OCI-LY7 (cell line): Measurements from ENCODE around the gene STAC. TPM values are rescaled to one million over a fixed set of nuclear protein-coding genes. Genes with fewer than 3 reads are reported as not detected.

Experiments used
- BruUV-seq: library from RNA; stranded (reverse); fragments of 400-500 nt; replicated peaks from 2 replicates; lab custom pipeline; 2021; lab: Mats Ljungman, UMichigan
- CTCF ChIA-PET: fragments of 300-600 bp; sonication (Branson Sonifier 250); formaldehyde crosslinking; loops from one replicate; lab custom pipeline; 2022; ENCODE audit warnings: antibody characterized with exemption; ENCODE audit not compliant: unreplicated experiment; lab: Charles Lee
- POLR2A ChIA-PET: fragments of 300-600 bp; sonication (Branson Sonifier 250); formaldehyde crosslinking; loops from one replicate; lab custom pipeline; 2022; ENCODE audit warnings: antibody characterized with exemption; lab: Charles Lee
- DNase-seq: peaks from one replicate; pipeline ENCODE4 v3.0.0-alpha.2; 2015; ENCODE audit warnings: low spot score
- H2AFZ ChIP-seq: fragments of 200-600 bp; sonication (generic), shearing (Covaris generic); 2 replicates; pipeline ENCODE4 v1.6.1; 2014; ENCODE audit warnings: mild to moderate bottlenecking, antibody characterized with exemption, low read length, moderate library complexity
- H3K27ac ChIP-seq: fragments of 200-600 bp; sonication (generic); 2 replicates; pipeline ENCODE4 v1.5.1; 2014; ENCODE audit warnings: mixed run types, low read depth, mild to moderate bottlenecking, moderate library complexity, low read length, inconsistent platforms; ENCODE audit not compliant: poor library complexity, severe bottlenecking
- H3K36me3 ChIP-seq: fragments of 200-600 bp; sonication (generic); 2 replicates; pipeline ENCODE4 v1.6.1; 2014; ENCODE audit warnings: mild to moderate bottlenecking, antibody characterized with exemption, low read length, moderate library complexity, mixed read lengths; ENCODE audit not compliant: insufficient read depth
- H3K4me1 ChIP-seq: fragments of 200-600 bp; sonication (generic); 2 replicates; pipeline ENCODE4 v1.5.1; 2014; ENCODE audit warnings: mild to moderate bottlenecking, low read length; ENCODE audit not compliant: insufficient read depth, poor library complexity, severe bottlenecking
- H3K4me2 ChIP-seq: fragments of 200-600 bp; sonication (generic); 2 replicates; pipeline ENCODE4 v1.6.1; 2014; ENCODE audit warnings: mild to moderate bottlenecking, low read length
- H3K4me3 ChIP-seq: fragments of 200-600 bp; sonication (generic); 2 replicates; pipeline ENCODE4 v1.5.1; 2014; ENCODE audit warnings: mild to moderate bottlenecking, low read depth, low read length; ENCODE audit not compliant: poor library complexity, severe bottlenecking
- H3K79me2 ChIP-seq: fragments of 200-600 bp; sonication (generic); 2 replicates; pipeline ENCODE4 v1.6.1; 2016; ENCODE audit warnings: low read depth, mild to moderate bottlenecking, low read length, moderate library complexity, mixed read lengths; ENCODE audit not compliant: insufficient read depth
- H3K9me2 ChIP-seq: fragments of 200-600 bp; sonication (generic); 2 replicates; pipeline ENCODE4 v1.6.1; 2016; ENCODE audit warnings: mild to moderate bottlenecking, low read length, mixed read lengths; ENCODE audit not compliant: insufficient read depth
- H3K9me3 ChIP-seq: fragments of 200-600 bp; sonication (generic); 2 replicates; pipeline ENCODE4 v1.6.1; 2014; ENCODE audit warnings: mild to moderate bottlenecking, mixed run types, low read length, mixed read lengths
- H4K20me1 ChIP-seq: fragments of 200-600 bp; sonication (generic); 2 replicates; pipeline ENCODE4 v1.6.1; 2014; ENCODE audit warnings: mild to moderate bottlenecking, antibody characterized with exemption, low read length, moderate library complexity, mixed read lengths; ENCODE audit not compliant: insufficient read depth
- CTCF ChIP-seq: fragments of 200-600 bp; sonication (generic); conservative IDR thresholded peaks from 2 replicates; pipeline ENCODE4 v1.5.1; 2014; ENCODE audit warnings: mild to moderate bottlenecking, antibody characterized with exemption, low read length, moderate library complexity, mixed read lengths
- EZH2phosphoT487 ChIP-seq: fragments of 200-600 bp; sonication (generic); IDR thresholded peaks from 2 replicates; pipeline ENCODE4 v1.6.1; 2018; ENCODE audit warnings: low read depth, borderline replicate concordance, mild to moderate bottlenecking, mixed run types, antibody characterized with exemption, low read length, moderate library complexity, mixed read lengths
- intact Hi-C: fragments of 100-400 bp; cut with micrococcal nuclease; formaldehyde crosslinking; loops from one replicate; pipeline ENCODE4 v1.10.0; 2022; ENCODE audit not compliant: unreplicated experiment
- total RNA-seq, 2 experiments: library from RNA; depleted of rRNA in 1 of 2; stranded (reverse); fragments of >200 nt in 1 of 2; shearing (Covaris generic) in 1 of 2; gene quantifications; 2 replicates each; pipeline ENCODE4 v1.2.3, GENCODE V29; 2014 to 2022

Gene STAC
- total RNA-seq, 2 experiments from 2014 or later, result not detected

GRCh38 chr3:36365829-36366228 lies 14.5 kb upstream of the STAC start:
- no peak for TF ChIP-seq CTCF
- Histone ChIP-seq H3K9me2 (no peaks in the 10 kb centered on the region), H3K9me3 (no peaks in the 10 kb centered on the region), H3K79me2 (no peaks in the 10 kb centered on the region), H3K27ac (no peak overlapping the region), H3K4me2 (no peak overlapping the region), H2AFZ (no peak overlapping the region), H4K20me1 (no peaks in the 10 kb centered on the region), H3K4me3 (no peak overlapping the region), H3K4me1 (no peaks in the 10 kb centered on the region), H3K36me3 (no peaks in the 10 kb centered on the region)
- intact Hi-C loops, result no loop called here
- POLR2A ChIA-PET, result interaction anchor here (0.6 kb wide), 1 partner anchor 213 kb away, joined by 3 read pairs; no protein-coding TSS in a partner anchor
- CTCF ChIA-PET, result no interaction called here
- BruUV-seq, result no TSS peak
- no peak for DNase-seq

- H3K9me3 ChIP-seq, result no peaks in the 10 kb centered on the region
- no TSS peak for BruUV-seq
- ChIA-PET POLR2A (no interaction called here), CTCF (no interaction called here)
- TF ChIP-seq CTCF, result no peak
- TF ChIP-seq EZH2phosphoT487, result no peak
- DNase-seq, result no peak
- H3K4me2 ChIP-seq, result no peak overlapping the region
- no peak overlapping the region for H2AFZ ChIP-seq
- H3K4me3 ChIP-seq, result no peak overlapping the region
- intact Hi-C loops, result no loop called here
- H3K4me1 ChIP-seq, result no peaks in the 10 kb centered on the region
- H3K79me2 ChIP-seq, result no peaks in the 10 kb centered on the region
- no peak overlapping the region for H3K27ac ChIP-seq
- no peaks in the 10 kb centered on the region for H3K9me2 ChIP-seq
- no peaks in the 10 kb centered on the region for H3K36me3 ChIP-seq
- no peaks in the 10 kb centered on the region for H4K20me1 ChIP-seq
Observed at GRCh38 chr3:36366308-36366707, 14.0 kb upstream of the STAC start.

GRCh38 chr3:36367912-36368573 lies 12.3 kb upstream of the STAC start:
- DNase-seq, result no peak
- no peak overlapping the region for H3K4me3 ChIP-seq
- H3K36me3 ChIP-seq, result no peaks in the 10 kb centered on the region
- H3K79me2 ChIP-seq, result no peaks in the 10 kb centered on the region
- H3K27ac ChIP-seq, result no peak overlapping the region
- CTCF ChIA-PET, result no interaction called here
- H3K9me2 ChIP-seq, result no peaks in the 10 kb centered on the region
- no peaks in the 10 kb centered on the region for H3K9me3 ChIP-seq
- no peaks in the 10 kb centered on the region for H4K20me1 ChIP-seq
- TF ChIP-seq CTCF (no peak), EZH2phosphoT487 (no peak)
- intact Hi-C loops, result no loop called here
- POLR2A ChIA-PET, result no interaction called here
- no peaks in the 10 kb centered on the region for H3K4me1 ChIP-seq
- no TSS peak for BruUV-seq
- H3K4me2 ChIP-seq, result no peak overlapping the region
- no peak overlapping the region for H2AFZ ChIP-seq
